HG03064 (cell line): ENCODE results near the gene KLF7.

Experiments used
- ATAC-seq: cut with Tn5 transposase; IDR thresholded peaks from one replicate; pipeline ENCODE4 v1.9.1; 2021; ENCODE audit warnings: low read depth; ENCODE audit not compliant: unreplicated experiment

Gene KLF7

GRCh38 chr2:207130958-207131521 is 34.7 kb downstream of the KLF7 start:
- ATAC-seq = no peak

- ATAC-seq = no peak
Measured at GRCh38 chr2:207129821-207130220, 35.9 kb downstream of the KLF7 start.

- ATAC-seq = no peak
Measured at GRCh38 chr2:207128867-207129266, 36.9 kb downstream of the KLF7 start.

- no peak for ATAC-seq
Measured at GRCh38 chr2:207126724-207127308, 38.9 kb downstream of the KLF7 start.

GRCh38 chr2:207123776-207124391 is 41.9 kb downstream of the KLF7 start:
- ATAC-seq = no peak

GRCh38 chr2:207123335-207123744 is 42.4 kb downstream of the KLF7 start:
- ATAC-seq = no peak

- no peak for ATAC-seq
Measured at GRCh38 chr2:207122651-207123334, 43.0 kb downstream of the KLF7 start.

- ATAC-seq = no peak
Measured at GRCh38 chr2:207121784-207122183, 44.0 kb downstream of the KLF7 start.

- ATAC-seq = no peak
Measured at GRCh38 chr2:207119048-207119447, 46.7 kb downstream of the KLF7 start.

GRCh38 chr2:207117668-207118067 is 48.1 kb downstream of the KLF7 start:
- no peak for ATAC-seq

- ATAC-seq = no peak
Measured at GRCh38 chr2:207115715-207116364, 49.9 kb downstream of the KLF7 start.

GRCh38 chr2:207113414-207113813 is 52.3 kb downstream of the KLF7 start:
- ATAC-seq = no peak

GRCh38 chr2:207112785-207113184 is 53.0 kb downstream of the KLF7 start:
- ATAC-seq = no peak

GRCh38 chr2:207112383-207112782 is 53.4 kb downstream of the KLF7 start:
- ATAC-seq = no peak

- no peak for ATAC-seq
Measured at GRCh38 chr2:207111757-207112156, 54.0 kb downstream of the KLF7 start.

- no peak for ATAC-seq
Measured at GRCh38 chr2:207110715-207111114, 55.0 kb downstream of the KLF7 start.

GRCh38 chr2:207110310-207110709 is 55.4 kb downstream of the KLF7 start:
- no peak for ATAC-seq

GRCh38 chr2:207109768-207110167 is 56.0 kb downstream of the KLF7 start:
- no peak for ATAC-seq

- ATAC-seq = no peak
Measured at GRCh38 chr2:207108440-207108839, 57.3 kb downstream of the KLF7 start.

GRCh38 chr2:207107551-207107950 is 58.2 kb downstream of the KLF7 start:
- no peak for ATAC-seq

- no peak for ATAC-seq
Measured at GRCh38 chr2:207107131-207107530, 58.6 kb downstream of the KLF7 start.
